Frontal cortex (tissue), 4 donors: ENCODE results near the gene MBD2. TPM values are rescaled to one million over a fixed set of nuclear protein-coding genes. Genes with fewer than 3 reads are reported as not detected.
"Not testable (repeated sequence)": the region's sequence is repeated elsewhere in the genome, so short reads cannot be mapped to it uniquely, and the experiment has no call there.

ENCODE experiments used
- DNase-seq, 2 donors: peaks; one replicate each; pipeline ENCODE4 v3.0.0; 2012; ENCODE audit warnings: low spot score in 2 of 2
- FAIRE-seq: peaks from 2 replicates; lab custom pipeline; 2012; peaks lifted over from hg19 to GRCh38; lab: Jason Lieb, UNC
- total RNA-seq: library from RNA; depleted of rRNA; stranded (reverse); fragments of >200 nt; gene quantifications from one replicate; pipeline ENCODE4 v1.2.3, GENCODE V29; 2014
- donor health status: control.
- donor health status: control.
- donor health status: control.

The MBD2 gene
- total RNA-seq, result 18.3 TPM

GRCh38 chr18:54224379-54225014 is at the start of gene MBD2:
Gene MBD2, minus strand, starts transcription at chr18:54224669. Its CDS starts 110 bp downstream, at chr18:54224559.
- FAIRE-seq (no peak), DNase-seq (peak; percentile 83 to 92)

GRCh38 chr18:54269893-54270844 is 45.7 kb upstream of the MBD2 start:
- DNase-seq (peak in 1 of 2 donors; percentile 21), FAIRE-seq (no peak)

GRCh38 chr18:54268751-54269150 is 44.3 kb upstream of the MBD2 start:
- no peak for FAIRE-seq
- DNase-seq, result no peak

DNA sequence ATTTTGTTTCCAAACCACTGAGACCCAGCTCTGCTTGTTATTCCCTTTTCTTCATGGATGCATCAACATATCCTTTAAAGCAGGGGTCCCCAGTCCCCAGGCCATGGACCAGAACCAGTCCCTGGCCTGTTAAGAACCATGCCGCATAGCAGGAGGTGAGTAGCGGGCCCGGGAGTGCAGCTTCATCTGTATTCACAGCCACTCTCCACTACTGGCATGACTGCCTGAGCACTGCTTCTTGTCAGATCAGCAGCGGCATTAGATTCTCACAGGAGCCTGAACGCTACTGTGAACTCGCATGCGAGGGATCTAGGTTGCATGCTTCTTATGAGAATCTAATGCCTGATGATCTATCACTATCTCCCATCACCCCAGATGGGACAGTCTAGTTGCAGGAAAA is 43.2 kb upstream of the MBD2 start:
- no peak for FAIRE-seq
- DNase-seq, result no peak

DNA sequence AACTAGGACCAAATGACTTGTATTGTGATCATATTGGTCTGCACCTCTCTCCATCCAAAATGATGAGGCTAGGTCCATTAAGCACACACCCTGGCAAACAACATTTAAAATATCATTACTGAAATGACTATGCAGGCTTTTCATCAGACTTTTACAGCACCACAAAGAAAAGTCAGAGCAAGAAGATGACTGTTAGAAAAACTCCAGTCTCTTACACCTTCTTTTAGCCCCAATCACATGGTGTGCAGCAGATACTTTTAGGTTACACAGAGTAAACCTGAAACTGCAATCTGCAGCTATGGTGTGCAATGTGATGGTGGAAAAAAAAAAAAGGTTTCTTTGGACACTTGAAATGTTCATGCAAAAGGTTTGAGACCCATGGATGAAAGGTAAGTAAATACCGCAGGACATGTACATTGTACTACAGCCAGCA is 39.5 kb upstream of the MBD2 start:
- DNase-seq (no peak), FAIRE-seq (no peak)

- DNase-seq, result no peak
- FAIRE-seq, result no peak
These were observed 37.4 kb upstream of the MBD2 start for GRCh38 chr18:54261894-54262293.

- FAIRE-seq (no peak), DNase-seq (no peak)
These were observed 36.1 kb upstream of the MBD2 start for GRCh38 chr18:54260396-54261072.

DNA sequence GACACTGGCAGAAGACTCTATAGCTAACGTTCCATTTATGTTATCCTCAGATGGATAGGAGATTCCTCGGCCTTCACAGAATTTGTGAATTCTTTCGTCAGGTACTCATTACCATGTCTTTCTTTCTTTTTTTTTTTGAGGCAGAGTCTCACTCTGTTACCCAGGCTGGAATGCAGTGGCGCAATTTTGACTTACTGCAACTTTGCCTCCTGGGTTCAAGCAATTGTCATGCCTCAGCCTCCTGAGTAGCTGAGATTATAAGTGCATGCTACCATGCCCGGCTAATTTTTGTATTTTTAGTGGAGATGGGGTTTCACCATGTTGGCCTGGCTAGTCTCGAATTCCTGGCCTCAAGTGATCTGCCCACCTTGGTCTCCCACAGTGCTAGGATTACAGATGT is 33.3 kb upstream of the MBD2 start:
- DNase-seq, FAIRE-seq: not testable (repeated sequence)

DNA sequence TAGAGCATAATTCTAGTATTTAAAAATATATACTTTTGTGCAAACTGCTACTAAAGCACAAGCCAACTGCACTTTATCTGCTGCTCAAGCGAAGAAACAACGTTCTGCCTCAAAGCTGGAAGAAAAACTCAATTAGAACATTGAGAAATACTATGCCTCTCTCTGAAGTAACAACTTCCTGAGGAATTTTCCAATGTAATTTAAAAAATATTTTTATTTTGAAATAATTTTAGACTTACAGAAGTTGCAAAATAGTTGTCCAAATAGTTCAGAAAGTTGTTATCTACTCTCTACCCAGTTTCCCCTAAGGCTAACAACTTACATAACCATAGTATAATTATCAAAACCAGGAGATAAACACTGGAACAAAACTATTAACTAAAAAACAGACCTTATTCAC is 32.5 kb upstream of the MBD2 start:
- no peak for FAIRE-seq

GRCh38 chr18:54255141-54255540 is 30.7 kb upstream of the MBD2 start:
- FAIRE-seq (no peak), DNase-seq (no peak)

More for the DNA sequence above, 32.5 kb upstream of the MBD2 start:
- DNase-seq, result no peak

DNA sequence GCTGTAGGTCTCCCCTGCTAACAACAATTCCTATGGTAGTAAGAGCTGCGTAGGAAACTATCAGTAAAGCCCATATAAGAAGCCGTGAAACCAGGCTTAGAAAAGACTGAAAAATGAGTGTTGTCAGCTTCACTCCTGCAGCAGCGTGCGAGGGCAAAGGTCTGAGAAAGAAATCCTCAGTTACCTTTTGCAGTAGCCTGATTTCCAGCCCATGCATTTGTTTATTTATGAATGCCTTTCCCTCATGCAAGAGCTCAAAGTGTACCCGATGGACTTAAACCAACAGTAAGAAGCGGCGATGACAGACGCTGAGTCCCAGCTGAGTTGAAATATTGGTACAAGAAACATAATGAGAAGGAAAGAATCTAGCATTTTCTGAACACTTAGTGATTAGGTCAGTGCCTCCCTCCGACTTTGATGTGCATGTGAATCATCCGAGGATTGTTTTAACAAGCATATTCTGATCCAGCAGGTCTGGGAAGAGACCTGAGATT is 29.8 kb upstream of the MBD2 start:
- FAIRE-seq (no peak), DNase-seq (no peak)

DNA sequence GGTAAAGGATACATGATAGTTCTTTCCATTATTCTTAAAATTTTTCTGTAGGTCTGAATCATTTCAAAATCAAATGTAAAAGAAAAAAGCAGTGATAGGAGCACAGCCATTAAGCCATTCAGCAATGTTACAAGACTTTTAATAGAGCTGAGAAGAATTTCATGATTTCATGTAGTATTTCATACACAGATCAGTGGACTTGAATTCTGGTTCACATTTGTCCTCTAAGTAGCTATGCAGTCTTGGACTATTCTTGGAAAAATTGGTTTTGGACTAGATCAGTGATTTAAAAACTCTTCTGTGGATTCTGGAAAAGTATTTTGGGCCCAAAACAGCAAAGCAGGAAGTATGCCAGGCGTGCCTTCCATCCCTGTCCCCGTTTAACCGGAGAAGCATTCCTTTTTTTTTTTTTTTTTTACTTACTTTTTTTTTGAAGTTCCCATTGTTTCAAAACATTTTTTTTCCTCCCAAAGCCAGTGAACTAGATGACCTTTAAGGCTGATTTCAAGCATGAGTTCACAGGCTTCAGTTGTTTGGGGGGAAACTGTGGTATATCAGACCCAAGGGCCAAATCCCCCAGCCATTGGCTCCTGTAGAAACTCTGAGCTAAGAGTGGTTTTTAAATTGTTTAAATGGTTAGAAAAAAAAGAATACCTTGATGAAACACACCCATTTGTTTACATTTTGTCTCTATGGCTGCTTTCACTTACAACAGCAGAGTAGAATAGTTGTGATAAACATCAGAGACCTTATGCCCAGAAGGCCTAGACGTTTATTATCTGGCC is 27.3 kb upstream of the MBD2 start:
- FAIRE-seq (no peak), DNase-seq (no peak)

- no peak for FAIRE-seq
These were observed 26.4 kb upstream of the MBD2 start for GRCh38 chr18:54250846-54251261.

GRCh38 chr18:54247511-54248175 is 23.2 kb upstream of the MBD2 start:
- FAIRE-seq (no peak), DNase-seq (no peak)

More at GRCh38 chr18:54250846-54251261, 26.4 kb upstream of the MBD2 start:
- no peak for DNase-seq

DNA sequence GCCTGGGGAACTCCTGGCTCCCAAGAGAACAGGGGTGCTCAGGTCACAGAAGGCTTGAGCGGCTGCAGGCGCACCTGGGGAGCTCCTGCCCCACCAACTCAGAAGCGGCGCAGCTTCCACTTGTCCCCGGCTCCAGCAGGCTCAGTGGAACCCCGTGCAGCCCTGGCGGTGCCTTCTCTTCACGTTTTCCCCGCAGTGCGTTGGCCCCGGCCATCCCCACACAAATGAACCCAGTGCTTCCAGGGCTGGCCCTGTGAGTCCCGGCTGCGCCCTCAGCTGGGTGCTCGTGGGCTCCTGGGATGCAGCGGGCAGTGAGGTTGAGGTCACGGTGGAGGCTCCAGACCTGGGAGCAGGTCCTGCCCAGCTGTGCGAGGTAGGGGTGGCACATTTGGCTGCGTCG is 17.9 kb upstream of the MBD2 start:
- no peak for FAIRE-seq
- DNase-seq, result no peak

GRCh38 chr18:54241483-54241882 is 17.0 kb upstream of the MBD2 start:
- FAIRE-seq (no peak), DNase-seq (no peak)

- DNase-seq (no peak), FAIRE-seq (no peak)
These were observed 16.2 kb upstream of the MBD2 start for GRCh38 chr18:54240629-54241107.

GRCh38 chr18:54239601-54240000 is 15.1 kb upstream of the MBD2 start:
- DNase-seq, result no peak
- no peak for FAIRE-seq

- FAIRE-seq, result no peak
These were observed 14.6 kb upstream of the MBD2 start for GRCh38 chr18:54239091-54239490.

More at GRCh38 chr18:54239091-54239490, 14.6 kb upstream of the MBD2 start:
- DNase-seq, result no peak
